ENCODE results near the gene RPL36A. TPM values are rescaled to one million over a fixed set of nuclear protein-coding genes. Genes with fewer than 3 reads are reported as not detected.

RPL36A gene
- total and polyA plus RNA-seq, 9 of the 15 experiments (the other 6 are each of a cell fraction or from before 2014, with no cell fraction given), result 412 to 4,539 (median 3,209) TPM

GRCh38 chrX:101390664-101391525 is at the start of gene RPL36A (continued):
- peak in 2 of 3 experiments; percentile 39 to 45 for TF ChIP-seq YY1 (IDR thresholded peaks at IDR 0.05; ENCODE audit: borderline replicate concordance in 1 of 3, control insufficient read depth in 1 of 3, extremely low read depth in 1 of 3, insufficient read depth in 3 of 3, insufficient read length in 1 of 3, insufficient replicate concordance in 2 of 3, low read depth in 1 of 3, low read length in 2 of 3)
- TF ChIP-seq ELF2 (CRISPR knock-in tag; IDR thresholded peaks at IDR 0.05), result peak; percentile 76
- no peak for TF ChIP-seq ZBTB5 (IDR thresholded peaks at IDR 0.05)
- no peak for TF ChIP-seq BACH1 (tag; IDR thresholded peaks at IDR 0.05)
- TF ChIP-seq CHCHD3 (CRISPR knock-in tag; IDR thresholded peaks at IDR 0.05), result no peak
- peak; percentile 85 for TF ChIP-seq ELF1 (tag; IDR thresholded peaks at IDR 0.05)
- TF ChIP-seq SAFB2 (IDR thresholded peaks at IDR 0.05; ENCODE audit: borderline replicate concordance, low read depth, low read length, severe bottlenecking), result no peak
- peak; percentile 77; the same call in 1 of the 2 replicates for TF ChIP-seq ZBTB7A (IDR thresholded peaks at IDR 0.05; ENCODE audit: borderline replicate concordance, control insufficient read depth, low read depth, low read length)
- TF ChIP-seq SMAD4 (CRISPR knock-in tag; conservative IDR thresholded peaks at IDR 0.05), result no peak; the same call in 1 of the 2 replicates
- no peak for TF ChIP-seq NR0B1 (IDR thresholded peaks at IDR 0.05; ENCODE audit: partially characterized antibody)
- TF ChIP-seq RUNX1 (IDR thresholded peaks at IDR 0.05; ENCODE audit: low read depth), result peak; percentile 42; the same call in 1 of the 2 replicates
- peak; percentile 87 for TF ChIP-seq LCOR (CRISPR knock-in tag; IDR thresholded peaks at IDR 0.05)
- no peak for TF ChIP-seq FOXJ2 (tag; IDR thresholded peaks at IDR 0.05)
- no peak for TF ChIP-seq SREBF2 (CRISPR knock-in tag; IDR thresholded peaks at IDR 0.05)
- TF ChIP-seq PHTF2 (CRISPR knock-in tag; IDR thresholded peaks at IDR 0.05), result no peak
- TF ChIP-seq ATF1 (CRISPR knock-in tag; IDR thresholded peaks at IDR 0.05), result no peak
- TF ChIP-seq ATF1 (tag; IDR thresholded peaks at IDR 0.05), result peak; percentile 82
- TF ChIP-seq ETS2 (tag; IDR thresholded peaks at IDR 0.05; ENCODE audit: borderline replicate concordance, poor library complexity, severe bottlenecking), result no peak
- TF ChIP-seq TSC22D4 (tag; IDR thresholded peaks at IDR 0.05), result no peak

Measured in K562 (cell line).